Measurements from ENCODE around the gene CTSL.

Gene CTSL

DNA sequence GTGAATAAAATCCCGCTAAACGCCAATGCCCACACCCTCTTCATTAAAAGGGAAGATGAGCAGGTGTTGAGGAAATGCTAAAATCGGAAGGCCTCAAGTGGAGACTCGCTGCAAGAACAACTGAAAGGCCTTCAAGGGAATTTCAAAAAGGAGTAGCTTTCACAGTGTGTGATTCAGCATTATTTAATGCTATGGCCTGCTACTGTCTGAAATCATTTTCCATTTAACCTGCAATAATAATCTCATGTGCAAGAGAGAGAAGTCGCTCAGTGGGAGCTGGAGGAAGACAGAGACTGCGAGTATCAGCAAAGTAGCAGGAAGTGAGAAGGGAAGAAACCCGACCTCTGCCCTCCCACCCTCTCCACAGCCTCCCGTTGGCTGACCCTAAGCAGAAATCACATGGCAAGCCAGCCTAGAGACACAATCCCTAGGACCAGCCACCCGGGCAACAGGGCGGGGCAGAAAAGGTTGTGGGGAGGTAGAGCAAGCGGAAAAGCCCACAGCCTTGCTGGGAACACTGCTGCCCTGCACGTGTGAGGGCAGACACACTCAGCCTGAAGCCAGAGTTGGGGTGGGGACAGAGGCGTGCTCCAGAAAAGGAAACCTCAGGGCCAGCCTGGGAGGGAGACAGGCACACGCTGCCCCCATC is 39.9 kb upstream of the CTSL start:
- H3K36me3 ChIP-seq, result no peaks in the 10 kb centered on the region; the same call in 1 of the 2 replicates
- no peak for DNase-seq
- H3K4me1 ChIP-seq, result no peaks in the 10 kb centered on the region
- no peak overlapping the region for H3K4me3 ChIP-seq (ENCODE audit: low read depth, low read length)
- H3K27me3 ChIP-seq, result no peaks in the 10 kb centered on the region
- TF ChIP-seq, protein P1, sequence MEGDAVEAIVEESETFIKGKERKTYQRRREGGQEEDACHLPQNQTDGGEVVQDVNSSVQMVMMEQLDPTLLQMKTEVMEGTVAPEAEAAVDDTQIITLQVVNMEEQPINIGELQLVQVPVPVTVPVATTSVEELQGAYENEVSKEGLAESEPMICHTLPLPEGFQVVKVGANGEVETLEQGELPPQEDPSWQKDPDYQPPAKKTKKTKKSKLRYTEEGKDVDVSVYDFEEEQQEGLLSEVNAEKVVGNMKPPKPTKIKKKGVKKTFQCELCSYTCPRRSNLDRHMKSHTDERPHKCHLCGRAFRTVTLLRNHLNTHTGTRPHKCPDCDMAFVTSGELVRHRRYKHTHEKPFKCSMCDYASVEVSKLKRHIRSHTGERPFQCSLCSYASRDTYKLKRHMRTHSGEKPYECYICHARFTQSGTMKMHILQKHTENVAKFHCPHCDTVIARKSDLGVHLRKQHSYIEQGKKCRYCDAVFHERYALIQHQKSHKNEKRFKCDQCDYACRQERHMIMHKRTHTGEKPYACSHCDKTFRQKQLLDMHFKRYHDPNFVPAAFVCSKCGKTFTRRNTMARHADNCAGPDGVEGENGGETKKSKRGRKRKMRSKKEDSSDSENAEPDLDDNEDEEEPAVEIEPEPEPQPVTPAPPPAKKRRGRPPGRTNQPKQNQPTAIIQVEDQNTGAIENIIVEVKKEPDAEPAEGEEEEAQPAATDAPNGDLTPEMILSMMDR (IDR thresholded peaks at IDR 0.05; ENCODE audit: low read depth, low read length), result no peak
- no peaks in the 10 kb centered on the region; the same call in 1 of the 2 replicates for H3K9me3 ChIP-seq

DNA sequence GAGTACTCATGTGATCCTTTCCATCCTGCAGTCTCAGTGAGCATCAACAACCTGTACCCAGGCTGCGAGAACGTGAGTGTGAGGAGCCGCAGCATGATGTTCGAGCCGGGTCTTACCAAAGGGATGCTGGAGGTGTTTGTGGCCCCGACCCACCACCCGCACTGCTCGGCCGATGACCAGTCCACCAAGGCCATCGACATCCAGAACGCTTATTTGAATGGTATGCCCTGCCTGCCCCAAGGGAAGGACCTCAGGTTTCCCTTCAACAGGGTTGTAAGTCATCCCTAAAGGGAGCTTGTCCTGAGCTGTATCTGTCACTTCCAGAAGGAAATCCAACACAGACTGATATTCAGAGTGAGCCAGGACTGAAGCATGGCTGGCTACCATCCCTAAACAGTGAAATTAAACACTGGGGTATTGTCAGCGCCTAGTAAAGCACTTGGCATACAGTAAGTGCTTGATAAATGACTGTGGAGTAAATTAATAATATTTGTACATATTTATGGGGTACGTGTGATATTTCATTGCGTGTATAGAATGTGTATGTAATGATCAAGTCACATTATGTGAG is 39.3 kb upstream of the CTSL start:
- H3K4me1 ChIP-seq, result no peaks in the 10 kb centered on the region
- TF ChIP-seq, protein P1 (IDR thresholded peaks at IDR 0.05; ENCODE audit: low read depth, low read length), result no peak
- no peaks in the 10 kb centered on the region; the same call in 1 of the 2 replicates for H3K36me3 ChIP-seq
- H3K4me3 ChIP-seq (ENCODE audit: low read depth, low read length), result no peak overlapping the region
- no peaks in the 10 kb centered on the region; the same call in 1 of the 2 replicates for H3K9me3 ChIP-seq
- no peak for DNase-seq
- H3K27me3 ChIP-seq, result no peaks in the 10 kb centered on the region

DNA sequence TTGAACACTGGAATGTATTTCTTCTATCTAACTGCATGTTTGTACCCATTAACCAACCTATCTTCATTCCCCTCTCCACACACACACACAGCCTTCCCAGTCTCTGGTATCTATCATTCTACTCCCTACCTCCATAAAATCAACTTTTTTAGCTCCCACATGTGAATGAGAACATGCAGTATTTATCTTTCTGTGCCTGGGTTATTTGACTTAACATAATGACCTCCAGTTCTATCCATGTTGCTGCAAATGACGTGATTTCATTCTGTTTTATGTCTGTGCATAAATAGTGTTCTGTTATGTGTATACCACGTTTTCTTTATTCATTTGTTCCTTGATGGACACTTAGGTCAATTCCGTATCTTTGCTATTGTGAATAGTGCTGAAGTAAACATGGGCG is 38.7 kb upstream of the CTSL start:
- Histone ChIP-seq H3K9me3 (no peaks in the 10 kb centered on the region; the same call in 1 of the 2 replicates), H3K36me3 (no peaks in the 10 kb centered on the region; the same call in 1 of the 2 replicates), H3K4me3 (ENCODE audit: low read depth, low read length) (no peak overlapping the region), H3K4me1 (no peaks in the 10 kb centered on the region), H3K27me3 (no peaks in the 10 kb centered on the region)
- no peak for DNase-seq
- TF ChIP-seq, protein P1 (IDR thresholded peaks at IDR 0.05; ENCODE audit: low read depth, low read length), result no peak

DNA sequence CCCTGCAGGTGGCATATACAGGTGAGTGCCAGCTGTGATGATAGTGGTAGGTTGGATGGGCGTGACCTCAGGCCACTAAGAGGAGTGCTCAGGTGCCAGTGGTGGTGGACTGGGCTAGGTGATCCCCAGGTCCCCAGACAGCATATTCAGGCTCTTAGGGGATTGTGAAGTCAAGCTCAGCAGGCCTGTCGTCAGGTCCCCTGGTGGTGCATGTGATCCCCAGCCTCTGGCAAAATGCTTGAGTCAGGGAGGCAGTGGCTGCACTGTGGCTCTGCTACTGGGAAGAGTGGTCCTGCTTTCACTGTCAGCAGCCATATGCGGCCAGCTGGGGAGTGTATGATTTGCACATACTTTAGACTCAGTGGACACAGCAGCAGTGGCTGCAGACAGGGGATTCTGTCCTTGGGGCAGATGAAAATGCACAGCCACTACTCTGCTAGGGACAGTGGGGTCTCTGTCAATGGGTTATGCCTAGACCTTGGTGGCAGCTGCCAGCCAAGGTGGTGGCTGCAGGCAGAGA is 31.6 kb upstream of the CTSL start:
- TF ChIP-seq, protein P1 (IDR thresholded peaks at IDR 0.05; ENCODE audit: low read depth, low read length), result no peak

DNA sequence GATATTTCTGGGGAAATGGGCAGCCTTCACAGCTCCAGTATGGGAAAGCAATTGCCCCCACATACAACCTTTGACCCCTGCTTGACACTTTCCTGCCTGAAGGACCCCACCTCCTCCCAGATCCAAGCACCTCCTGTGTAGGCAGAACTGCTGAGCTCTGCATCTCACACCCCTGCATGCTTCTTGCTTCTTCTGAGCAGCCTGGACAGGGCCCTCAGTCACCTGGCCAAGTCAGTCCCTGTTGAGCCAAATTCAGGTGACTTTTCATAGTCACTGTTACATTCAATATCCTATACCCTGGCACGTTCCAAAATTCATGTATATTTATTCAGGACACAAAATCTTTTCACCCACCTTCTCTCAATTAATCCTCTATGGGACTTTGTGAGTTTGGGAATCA is 30.4 kb upstream of the CTSL start:
- H3K36me3 ChIP-seq, result peaks cover 6% of the 10 kb centered on the region; the same call in 1 of the 2 replicates
- H3K9me3 ChIP-seq, result no peaks in the 10 kb centered on the region; the same call in 1 of the 2 replicates
- TF ChIP-seq, protein P1 (IDR thresholded peaks at IDR 0.05; ENCODE audit: low read depth, low read length), result no peak
- no peak for DNase-seq
- H3K4me3 ChIP-seq (ENCODE audit: low read depth, low read length), result no peak overlapping the region
- H3K27me3 ChIP-seq, result no peaks in the 10 kb centered on the region
- no peaks in the 10 kb centered on the region for H3K4me1 ChIP-seq

More for the DNA sequence above, 31.6 kb upstream of the CTSL start:
- Histone ChIP-seq H3K9me3 (no peaks in the 10 kb centered on the region; the same call in 1 of the 2 replicates), H3K27me3 (no peaks in the 10 kb centered on the region), H3K4me1 (no peaks in the 10 kb centered on the region), H3K4me3 (ENCODE audit: low read depth, low read length) (no peak overlapping the region), H3K36me3 (peaks cover 6% of the 10 kb centered on the region; the same call in 1 of the 2 replicates)
- no peak for DNase-seq

DNA sequence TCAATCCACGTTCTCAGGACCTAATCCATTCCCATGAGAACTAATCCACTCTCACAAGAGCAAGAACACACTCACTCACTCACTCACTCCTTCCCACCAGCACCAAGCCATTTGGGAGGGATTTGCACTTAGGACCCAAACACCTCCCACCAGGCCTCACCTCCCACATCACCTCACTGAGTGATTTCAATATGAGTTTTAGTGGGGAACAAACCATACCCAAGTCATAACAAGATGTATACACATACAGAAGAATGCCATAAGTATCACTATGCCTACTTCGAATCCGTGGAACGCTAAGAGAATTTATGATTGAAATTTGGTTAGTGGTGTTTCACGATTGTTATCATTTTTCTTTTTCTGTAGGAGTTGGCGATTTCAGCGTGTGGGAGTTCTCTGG is 29.3 kb upstream of the CTSL start:
- Histone ChIP-seq H3K9me3 (no peaks in the 10 kb centered on the region), H3K36me3 (peaks cover 6% of the 10 kb centered on the region; the same call in 1 of the 2 replicates), H3K4me1 (no peaks in the 10 kb centered on the region)

More for the DNA sequence above, 29.3 kb upstream of the CTSL start:
- Histone ChIP-seq H3K27me3 (no peaks in the 10 kb centered on the region), H3K4me3 (ENCODE audit: low read depth, low read length) (no peak overlapping the region)
- TF ChIP-seq, protein P1 (IDR thresholded peaks at IDR 0.05; ENCODE audit: low read depth, low read length), result no peak
- no peak for DNase-seq

All from BE2C (cell line).